Osteocyte (in vitro differentiated cells): ENCODE measurements around the gene TLE5. TPM values are rescaled to one million over a fixed set of nuclear protein-coding genes. Genes with fewer than 3 reads are reported as not detected.

ENCODE experiments used
- DNase-seq: peaks from one replicate; pipeline ENCODE4 v3.0.0; 2021; ENCODE audit warnings: mixed read lengths; ENCODE audit not compliant: unreplicated experiment; ENCODE audit errors: extremely low spot score
- H3K27ac Mint-ChIP-seq: one replicate; pipeline ENCODE4 v1.8.0; 2021; ENCODE audit warnings: mild to moderate bottlenecking, mixed read lengths; ENCODE audit not compliant: unreplicated experiment
- H3K27me3 Mint-ChIP-seq: one replicate; pipeline ENCODE4 v1.8.0; 2021; ENCODE audit warnings: mixed read lengths; ENCODE audit not compliant: unreplicated experiment
- H3K36me3 Mint-ChIP-seq: one replicate; pipeline ENCODE4 v1.8.0; 2021; ENCODE audit warnings: mixed read lengths; ENCODE audit not compliant: unreplicated experiment
- H3K4me1 Mint-ChIP-seq: one replicate; pipeline ENCODE4 v1.8.0; 2021; ENCODE audit warnings: mixed read lengths; ENCODE audit not compliant: unreplicated experiment
- H3K4me3 Mint-ChIP-seq: one replicate; pipeline ENCODE4 v1.8.0; 2021; ENCODE audit warnings: mild to moderate bottlenecking, moderate library complexity, mixed read lengths; ENCODE audit not compliant: unreplicated experiment
- H3K9me3 Mint-ChIP-seq: one replicate; pipeline ENCODE4 v1.8.0; 2021; ENCODE audit warnings: mixed read lengths; ENCODE audit not compliant: unreplicated experiment
- total RNA-seq: library from RNA; stranded (reverse); gene quantifications from 2 replicates; pipeline ENCODE4 v1.2.1, GENCODE V29; 2021
- TF ChIP-seq, protein P1 (sequence below): fragments of 200-600 bp; sonication (generic); IDR thresholded peaks from 2 replicates; pipeline ENCODE4 v1.5.0; 2021; ENCODE audit warnings: antibody characterized with exemption, mild to moderate bottlenecking, moderate library complexity

The TLE5 gene
- total RNA-seq, 1 donor from 2014 or later: 366 TPM

DNA sequence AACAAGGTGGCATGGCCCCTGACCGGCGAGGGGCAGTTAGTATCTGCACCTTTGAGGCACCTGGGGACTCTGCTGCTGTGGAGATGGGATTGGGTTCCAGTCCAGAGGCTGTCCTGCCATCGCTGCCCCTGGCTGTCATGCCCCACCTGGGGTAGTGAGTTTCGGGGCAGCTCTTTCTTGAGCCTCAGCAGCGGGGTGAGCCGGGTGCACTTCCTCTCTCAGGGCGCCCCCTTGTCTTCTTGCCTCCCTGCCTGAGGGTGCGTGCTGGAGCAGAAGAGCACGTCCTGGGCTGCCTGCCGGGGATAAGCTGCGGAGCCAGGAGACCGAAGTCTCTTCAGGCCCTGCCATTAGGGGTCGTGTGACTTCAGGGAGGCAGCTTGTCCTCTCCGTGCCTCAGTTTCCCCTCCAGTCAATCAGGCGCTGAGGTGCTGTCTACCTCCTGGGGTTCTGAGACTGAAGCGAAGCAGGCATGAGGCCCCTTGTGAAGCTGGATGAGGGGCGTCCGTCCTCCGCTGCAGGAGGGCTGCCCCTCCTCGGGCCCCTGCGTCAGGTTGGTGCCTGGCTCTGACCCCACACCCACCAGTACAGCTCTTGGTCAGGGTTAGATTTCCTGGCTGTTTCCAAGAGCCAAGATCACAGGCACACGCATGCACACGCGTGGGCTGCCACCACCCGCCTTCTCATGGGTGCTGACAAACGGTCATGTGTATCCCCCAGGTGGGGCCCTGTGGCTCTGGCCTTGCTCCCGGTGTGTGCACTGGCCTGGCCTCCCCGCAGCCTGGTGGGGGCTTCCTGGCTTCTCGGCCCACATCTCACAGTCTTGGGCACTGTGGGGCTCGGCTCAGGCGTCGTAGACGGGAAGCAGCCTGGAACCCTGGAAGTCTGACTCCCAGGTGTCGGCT, 40.2 kb upstream of the TLE5 start:
- H3K4me1 Mint-ChIP-seq: peaks cover 47% of the 10 kb centered on the region
- H3K9me3 Mint-ChIP-seq: no peaks in the 10 kb centered on the region
- H3K27me3 Mint-ChIP-seq: no peaks in the 10 kb centered on the region
- DNase-seq: no peak
- TF ChIP-seq, protein P1, sequence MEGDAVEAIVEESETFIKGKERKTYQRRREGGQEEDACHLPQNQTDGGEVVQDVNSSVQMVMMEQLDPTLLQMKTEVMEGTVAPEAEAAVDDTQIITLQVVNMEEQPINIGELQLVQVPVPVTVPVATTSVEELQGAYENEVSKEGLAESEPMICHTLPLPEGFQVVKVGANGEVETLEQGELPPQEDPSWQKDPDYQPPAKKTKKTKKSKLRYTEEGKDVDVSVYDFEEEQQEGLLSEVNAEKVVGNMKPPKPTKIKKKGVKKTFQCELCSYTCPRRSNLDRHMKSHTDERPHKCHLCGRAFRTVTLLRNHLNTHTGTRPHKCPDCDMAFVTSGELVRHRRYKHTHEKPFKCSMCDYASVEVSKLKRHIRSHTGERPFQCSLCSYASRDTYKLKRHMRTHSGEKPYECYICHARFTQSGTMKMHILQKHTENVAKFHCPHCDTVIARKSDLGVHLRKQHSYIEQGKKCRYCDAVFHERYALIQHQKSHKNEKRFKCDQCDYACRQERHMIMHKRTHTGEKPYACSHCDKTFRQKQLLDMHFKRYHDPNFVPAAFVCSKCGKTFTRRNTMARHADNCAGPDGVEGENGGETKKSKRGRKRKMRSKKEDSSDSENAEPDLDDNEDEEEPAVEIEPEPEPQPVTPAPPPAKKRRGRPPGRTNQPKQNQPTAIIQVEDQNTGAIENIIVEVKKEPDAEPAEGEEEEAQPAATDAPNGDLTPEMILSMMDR: no peak
- no peak overlapping the region for H3K27ac Mint-ChIP-seq
- H3K4me3 Mint-ChIP-seq: no peak overlapping the region
- H3K36me3 Mint-ChIP-seq: no peaks in the 10 kb centered on the region

DNA sequence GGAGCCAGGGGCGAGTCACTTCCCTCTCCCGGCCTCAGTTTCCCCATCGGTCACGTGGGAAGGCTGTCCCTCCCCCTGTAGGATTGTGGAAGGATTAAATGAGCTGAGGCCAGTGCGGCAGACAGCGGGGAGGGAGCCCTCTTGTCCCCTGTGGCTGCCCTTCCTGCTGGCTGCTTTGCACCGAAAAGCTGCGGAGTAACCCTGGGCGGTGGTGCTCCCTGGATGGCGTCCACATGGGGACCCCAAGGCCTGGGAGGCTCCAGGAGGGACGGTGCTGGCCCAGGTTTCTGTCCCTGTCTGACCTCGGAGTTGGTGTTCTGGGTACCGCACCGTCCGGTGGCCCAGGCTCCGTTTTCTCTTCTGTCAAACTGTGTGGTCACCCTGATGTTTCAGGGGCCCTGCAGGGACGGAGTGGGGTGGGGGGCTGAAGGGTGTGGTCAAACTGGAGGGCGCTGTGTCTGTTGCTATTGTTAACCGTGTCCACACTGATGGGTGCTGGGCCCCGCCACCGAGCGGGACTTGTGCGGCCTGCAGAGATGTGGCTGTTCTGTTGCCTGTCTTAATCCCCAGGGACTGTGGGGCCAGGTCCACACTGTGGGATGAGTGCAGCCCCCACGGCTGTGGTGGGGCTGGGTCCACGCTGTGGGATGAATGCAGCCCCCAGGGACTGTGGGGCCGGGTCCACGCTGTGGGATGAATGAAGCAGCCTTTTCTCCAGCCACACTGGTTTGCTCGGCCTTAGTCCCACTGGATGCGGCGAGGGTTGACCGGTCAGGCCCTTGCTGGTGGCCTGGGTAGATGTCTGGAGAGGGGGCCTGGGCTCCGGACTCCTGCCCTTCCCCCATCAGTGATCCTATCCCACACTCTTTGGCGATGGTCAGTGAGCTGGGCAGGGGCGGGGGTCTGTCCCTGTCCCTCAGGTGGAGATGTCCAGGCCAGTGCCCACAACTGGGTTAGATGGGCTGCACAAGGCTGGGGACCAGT, 38.7 kb upstream of the TLE5 start:
- Mint-ChIP-seq H3K4me1 (peaks cover 50% of the 10 kb centered on the region), H3K36me3 (no peaks in the 10 kb centered on the region), H3K4me3 (no peak overlapping the region), H3K27ac (no peak overlapping the region), H3K9me3 (no peaks in the 10 kb centered on the region), H3K27me3 (no peaks in the 10 kb centered on the region)
- no peak for DNase-seq
- TF ChIP-seq, protein P1: no peak

DNA sequence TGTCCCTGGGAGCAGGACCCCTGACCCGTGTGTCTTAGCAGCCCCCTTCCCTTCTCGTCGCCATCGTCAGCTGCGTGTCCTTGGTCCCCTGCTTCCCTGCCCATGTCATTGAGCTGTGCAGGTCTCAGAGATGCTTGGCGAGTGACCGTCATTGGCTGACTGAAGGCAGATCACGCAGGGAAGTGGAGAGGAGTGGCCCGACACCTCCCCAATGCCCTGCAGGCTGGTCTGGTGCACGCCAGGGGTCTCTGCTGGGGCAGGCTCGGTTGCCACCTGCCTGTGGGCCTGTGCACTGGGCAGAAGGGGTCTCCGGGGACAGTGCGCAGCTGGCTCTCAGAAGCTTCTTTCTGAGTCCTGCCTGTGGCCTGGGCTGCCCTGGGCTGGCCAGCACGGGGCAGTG, 38.0 kb upstream of the TLE5 start:
- DNase-seq: no peak
- Mint-ChIP-seq H3K27ac (no peak overlapping the region), H3K9me3 (no peaks in the 10 kb centered on the region), H3K4me1 (peaks cover 52% of the 10 kb centered on the region), H3K27me3 (no peaks in the 10 kb centered on the region), H3K36me3 (no peaks in the 10 kb centered on the region), H3K4me3 (no peak overlapping the region)
- TF ChIP-seq, protein P1: no peak

DNA sequence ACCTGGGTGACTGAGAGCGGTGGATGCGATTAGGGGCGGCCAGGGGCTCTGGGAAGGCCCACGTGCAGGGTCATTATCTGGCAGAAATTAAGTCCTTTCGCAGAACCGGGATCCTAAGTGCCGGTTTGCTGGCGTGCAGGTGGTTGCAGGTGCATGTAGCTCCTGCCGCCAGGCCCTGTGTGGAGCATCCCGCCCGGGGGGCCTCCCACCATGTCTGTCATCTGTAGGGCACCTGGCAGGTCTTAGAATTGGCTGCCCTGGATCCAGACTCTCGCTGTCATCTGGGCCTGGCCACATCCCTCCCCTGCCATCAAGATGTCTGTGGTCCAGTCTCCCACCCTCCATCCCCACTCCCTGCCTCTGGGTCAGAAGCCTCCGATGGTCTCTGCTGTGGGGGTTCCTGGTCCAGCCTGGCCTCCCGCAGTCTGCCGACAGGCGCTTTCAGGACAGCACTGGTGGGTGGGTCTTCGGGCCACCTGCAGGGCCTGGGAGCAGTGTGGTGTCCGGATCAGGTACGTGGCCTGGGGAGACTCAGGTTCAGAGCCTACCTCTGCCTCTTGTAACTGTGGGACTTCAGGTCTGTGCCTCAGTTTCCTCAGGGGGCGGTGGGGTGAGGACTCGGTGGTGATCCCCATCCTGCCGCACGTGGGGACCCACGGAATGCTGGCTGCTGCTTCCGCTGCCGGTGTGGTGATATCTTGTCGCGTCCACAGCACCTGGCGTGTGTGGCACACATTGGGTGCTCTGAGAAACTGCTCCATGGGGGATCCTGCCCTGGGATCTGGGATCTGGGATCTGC, 37.3 kb upstream of the TLE5 start:
- H3K4me1 Mint-ChIP-seq: peaks cover 53% of the 10 kb centered on the region
- TF ChIP-seq, protein P1: no peak

More for the DNA sequence above, 37.3 kb upstream of the TLE5 start:
- no peak for DNase-seq
- Mint-ChIP-seq H3K9me3 (no peaks in the 10 kb centered on the region), H3K36me3 (no peaks in the 10 kb centered on the region), H3K27me3 (no peaks in the 10 kb centered on the region), H3K4me3 (peak overlapping the region; percentile 31), H3K27ac (peak overlapping the region; percentile 79)
